ENCODE data around the gene ANGPTL5.
"Not testable (repeated sequence)": the region's sequence is repeated elsewhere in the genome, so short reads cannot be mapped to it uniquely, and the experiment has no call there.

ANGPTL5 gene

DNA sequence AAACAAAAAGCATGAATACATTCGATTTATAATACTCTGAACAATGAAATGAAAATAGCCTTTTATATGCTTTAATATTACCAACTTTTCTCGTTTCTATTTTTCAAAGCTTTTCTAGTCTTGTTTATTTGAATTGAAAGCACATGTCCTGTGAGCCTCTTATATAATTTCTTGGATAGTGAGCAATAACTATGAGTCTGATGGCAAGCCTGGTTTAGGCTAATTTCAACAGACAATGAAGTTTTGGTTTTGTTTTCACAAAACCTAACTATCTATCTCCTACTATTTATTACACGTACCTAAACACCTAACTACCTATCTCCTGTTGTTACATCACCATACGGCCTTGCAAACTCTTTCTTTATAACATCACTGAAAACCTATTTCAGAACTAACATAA, 30.7 kb downstream of the ANGPTL5 start:
- DNase-seq = no peak

DNA sequence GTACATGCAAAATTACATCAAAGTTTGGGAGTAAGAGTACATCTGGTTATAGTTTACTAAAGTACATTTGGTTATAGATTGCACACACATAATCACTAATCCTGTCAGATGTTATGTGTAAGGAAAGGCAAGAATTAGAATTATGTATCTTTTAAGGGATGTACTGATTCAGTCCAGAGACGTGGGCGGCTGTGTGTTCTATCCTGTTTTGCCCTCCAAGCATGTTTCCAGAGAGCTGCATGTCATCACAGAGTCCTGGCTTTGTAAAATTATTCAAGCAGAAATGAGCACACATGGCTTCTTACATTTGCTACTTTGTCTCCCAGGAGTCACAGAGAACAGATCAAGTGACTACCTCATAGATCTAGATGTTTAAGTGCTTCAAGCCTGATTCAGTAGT, 34.7 kb downstream of the ANGPTL5 start:
- DNase-seq = no peak

DNA sequence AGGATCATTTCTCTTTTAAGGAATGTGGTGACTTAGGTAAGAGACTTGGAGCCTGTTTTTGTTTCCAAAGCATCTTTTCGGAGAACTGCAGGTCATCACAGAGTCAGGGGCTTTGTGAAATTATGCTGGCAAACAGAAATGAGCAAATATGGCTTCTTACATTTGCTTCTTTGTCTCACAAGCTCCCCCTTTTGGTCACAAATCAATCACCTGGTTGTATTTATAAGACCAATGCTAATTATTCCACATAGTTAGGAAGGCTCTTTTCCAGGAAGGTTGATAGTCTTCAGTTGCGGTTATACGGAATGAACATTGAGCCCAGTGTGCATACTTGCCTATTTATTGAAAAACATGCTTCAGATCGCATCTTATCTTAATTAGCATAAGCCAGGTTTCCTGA, 36.1 kb downstream of the ANGPTL5 start:
- peak; percentile 60 for DNase-seq

DNA sequence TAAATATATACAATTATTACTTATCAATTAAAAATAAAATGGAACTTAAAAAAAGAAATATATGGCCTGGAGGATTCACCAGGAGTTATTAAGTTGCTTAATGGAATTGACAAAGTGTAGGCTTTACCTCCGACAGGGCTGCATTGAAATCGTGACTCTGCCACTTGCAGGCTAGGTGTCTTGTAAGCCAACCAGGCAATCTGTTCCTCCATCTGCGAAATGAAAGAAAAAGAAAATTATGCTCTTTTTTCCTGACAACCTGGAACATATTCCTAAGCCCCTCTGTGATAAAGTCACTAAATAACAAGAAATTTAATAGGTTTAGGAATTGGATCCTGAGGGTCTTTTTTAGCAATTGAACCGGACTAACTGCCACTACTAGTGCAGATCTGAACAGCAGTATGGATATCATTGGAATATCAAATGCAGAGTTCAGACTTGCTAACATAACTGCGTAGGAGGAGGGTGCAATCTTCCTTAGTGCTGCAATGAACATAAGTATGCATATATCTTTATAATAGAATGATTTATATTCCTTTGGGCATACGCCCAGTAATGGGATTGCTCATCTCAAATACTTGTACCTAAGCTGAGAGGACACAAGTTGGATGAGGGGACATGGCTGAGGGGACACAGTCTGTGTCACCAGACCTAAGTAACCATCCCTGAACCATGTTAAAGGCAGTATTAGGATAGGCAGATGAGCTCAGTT, 44.0 kb downstream of the ANGPTL5 start:
- DNase-seq = no peak

DNA sequence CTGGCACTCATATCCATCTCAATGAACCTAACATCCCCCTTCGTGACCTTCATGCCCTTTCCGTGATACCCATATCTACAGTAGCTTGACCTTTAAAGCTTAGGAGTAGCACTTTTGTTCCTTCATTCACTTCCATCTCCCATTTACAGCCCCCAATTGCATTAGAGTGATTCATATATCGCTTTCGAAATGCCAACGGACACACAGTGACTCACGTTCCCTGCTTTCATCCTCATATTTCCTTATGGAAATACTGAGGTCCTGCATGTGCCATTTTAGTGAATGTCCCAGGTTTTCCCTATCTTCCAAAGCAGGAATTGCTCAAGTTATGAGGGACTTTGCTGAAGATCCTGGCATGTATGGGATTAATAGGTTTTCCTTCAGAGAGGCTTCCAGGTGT, 45.8 kb downstream of the ANGPTL5 start:
- DNase-seq = no peak

DNA sequence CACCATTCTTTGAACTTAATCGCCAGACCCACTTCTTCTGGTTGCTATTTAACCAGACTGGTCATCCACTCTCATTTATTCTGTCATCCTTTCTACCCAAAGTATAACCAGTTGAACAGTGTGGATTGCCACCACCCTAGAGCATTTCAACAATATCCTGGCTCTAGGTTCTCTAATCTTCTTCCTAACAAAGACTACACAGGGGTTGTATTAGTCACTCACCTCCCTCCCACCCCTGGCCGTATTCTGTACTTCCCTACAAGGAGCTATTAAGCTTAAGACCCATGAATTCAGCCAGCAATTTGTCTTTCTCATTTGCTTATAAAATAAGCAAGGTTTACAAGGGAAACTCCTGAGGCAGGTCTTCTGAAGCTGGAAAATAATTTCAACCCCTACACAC, 48.4 kb downstream of the ANGPTL5 start:
- no peak for DNase-seq

DNA sequence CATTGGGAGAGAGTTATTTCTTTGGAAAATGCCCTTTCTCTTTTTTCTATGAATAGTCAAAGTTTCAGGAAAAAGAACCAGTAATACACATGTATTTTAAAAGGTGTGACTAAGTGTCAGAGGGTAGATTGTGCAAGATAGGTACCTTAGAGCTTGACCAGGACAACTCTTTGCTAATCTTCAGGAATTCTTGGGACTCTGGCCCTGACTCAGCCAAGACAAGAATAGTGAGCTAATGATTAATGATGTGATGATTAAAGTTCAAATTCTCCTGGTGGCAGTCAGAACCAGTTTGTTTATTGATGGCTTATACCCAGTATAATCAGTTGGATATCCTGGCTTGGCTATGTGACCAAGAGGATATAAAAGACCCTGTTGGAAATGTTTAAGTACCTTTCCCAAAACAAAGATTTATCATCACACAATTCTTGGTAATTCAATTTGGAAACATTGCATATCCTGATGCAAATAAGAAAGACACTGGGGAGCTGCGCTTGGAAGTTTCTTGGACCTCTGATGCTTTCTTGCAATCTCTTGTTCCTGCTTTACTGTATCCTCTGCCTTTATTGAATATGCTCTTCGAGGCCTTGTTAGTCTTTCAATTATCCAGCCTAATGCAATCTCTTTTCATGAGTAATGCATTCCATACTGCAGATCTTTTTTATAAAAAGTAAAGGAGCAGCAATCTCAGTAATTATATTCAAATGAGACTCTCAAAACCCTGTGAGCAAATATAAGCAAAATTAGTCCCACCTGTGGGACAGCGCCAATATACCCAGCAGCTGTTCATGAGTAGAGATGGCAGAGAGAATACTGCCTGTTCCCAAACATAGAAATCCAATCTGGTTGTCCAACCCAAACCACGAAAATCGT, 49.5 kb downstream of the ANGPTL5 start:
- DNase-seq = peak; percentile 5

DNA sequence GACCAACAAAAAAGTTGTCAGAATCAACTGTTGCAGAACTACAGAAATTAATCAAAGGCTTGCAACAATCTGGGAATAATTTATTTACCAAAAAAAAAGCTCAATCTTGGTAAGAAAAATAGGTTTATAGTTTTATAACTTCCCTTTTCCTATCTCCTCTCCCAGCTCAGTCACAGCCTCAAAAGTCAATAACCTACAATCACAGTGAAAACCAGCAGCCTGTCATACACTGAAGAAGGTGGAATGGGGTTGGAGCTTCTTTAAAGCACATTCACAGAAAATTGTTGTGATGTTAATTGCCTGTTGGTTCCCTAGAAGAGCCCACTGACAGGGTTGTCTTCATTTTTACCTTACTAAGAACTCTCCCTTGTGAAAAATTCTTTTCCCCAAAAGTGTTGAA, 52.2 kb downstream of the ANGPTL5 start:
- DNase-seq = no peak

DNA sequence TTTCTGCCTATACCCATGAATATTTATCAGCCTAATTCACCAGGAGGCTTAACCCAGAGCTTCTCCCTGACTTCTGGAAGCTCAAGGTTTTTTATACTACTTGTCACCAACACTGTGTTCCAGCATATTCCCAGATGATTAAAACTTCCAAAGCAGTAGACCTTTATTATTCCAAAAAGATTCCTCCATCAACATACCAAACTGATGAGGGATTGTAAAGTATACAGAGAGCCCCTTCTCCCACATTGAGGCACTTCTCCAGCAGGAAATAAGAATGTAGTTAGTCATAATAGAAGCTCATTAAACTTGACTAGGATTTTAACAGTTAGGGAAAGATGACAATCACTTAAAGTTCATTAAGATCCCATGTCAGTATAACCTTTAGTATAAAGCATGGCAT, 53.0 kb downstream of the ANGPTL5 start:
- DNase-seq = no peak

DNA sequence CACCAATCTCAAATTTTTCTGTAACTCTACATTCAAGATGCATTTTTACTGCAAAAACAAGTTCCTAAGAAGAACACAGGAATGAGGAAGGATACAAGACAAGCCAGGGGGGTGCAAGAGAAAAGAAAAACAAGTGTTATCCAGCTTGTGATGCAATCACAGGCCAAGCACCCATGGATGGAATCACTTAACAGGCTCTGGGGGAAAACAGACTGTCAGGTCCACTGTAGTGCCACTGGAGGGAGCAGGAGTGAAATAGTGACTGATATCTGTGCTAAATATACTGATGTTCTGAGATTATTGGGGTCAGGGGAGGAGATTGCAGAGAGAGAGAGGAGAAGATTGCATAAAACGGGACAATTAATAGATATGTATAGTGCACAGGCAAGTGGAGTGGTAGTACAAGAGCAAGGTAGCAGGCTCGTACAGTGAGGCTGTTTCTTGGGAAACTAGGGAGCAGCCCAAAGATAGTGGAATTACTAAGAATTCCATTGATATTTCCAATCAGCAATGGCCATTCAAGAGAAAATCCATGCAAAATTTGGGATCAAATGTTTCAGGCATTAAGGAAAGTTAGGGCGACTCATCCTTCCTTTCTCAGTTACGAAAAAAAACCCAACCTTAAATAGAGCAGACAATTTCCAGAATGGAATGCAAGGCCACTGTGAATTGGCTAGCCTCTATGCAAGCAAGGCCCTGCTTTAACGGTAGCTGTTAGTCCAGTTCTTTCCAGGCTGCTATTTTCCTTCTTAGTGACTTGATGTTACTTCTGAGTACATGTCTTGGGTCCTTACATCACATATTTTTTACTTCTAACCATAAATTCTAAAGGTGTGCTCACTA, 53.7 kb downstream of the ANGPTL5 start:
- DNase-seq = peak; percentile 12

DNA sequence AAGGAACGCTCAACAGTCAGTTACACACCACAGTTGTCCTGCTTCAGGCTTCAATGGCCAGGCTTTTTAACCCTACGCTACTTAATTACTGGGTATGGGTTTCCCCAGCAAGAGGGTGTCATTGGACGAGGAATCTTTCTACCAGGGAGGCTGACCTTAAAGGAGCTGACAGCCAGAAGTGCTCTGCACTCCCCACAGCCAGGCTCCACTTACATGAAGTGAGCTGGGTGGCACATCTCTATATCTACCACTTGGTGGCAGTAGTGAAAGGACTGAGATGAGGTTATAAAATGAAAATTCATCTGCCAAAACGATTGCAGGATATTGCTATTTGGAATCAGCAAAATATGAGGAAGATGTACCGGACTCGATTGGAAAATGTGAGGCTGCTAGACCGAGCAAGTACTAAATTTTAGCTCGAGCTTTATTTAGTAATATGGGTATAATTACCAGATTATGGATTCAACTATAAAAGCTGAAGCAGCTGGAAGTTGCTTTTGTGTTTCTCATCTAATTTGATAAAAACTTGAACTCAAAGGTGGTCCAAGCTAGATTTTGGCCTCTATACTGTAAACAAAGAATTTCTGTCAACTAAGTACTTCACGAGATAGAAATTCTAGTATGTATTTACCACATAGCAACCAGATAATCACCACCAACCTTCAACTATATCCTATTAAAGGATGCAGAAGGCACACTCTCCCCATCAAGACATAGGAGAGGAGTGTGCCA, 55.5 kb downstream of the ANGPTL5 start:
- DNase-seq = peak; percentile 63

DNA sequence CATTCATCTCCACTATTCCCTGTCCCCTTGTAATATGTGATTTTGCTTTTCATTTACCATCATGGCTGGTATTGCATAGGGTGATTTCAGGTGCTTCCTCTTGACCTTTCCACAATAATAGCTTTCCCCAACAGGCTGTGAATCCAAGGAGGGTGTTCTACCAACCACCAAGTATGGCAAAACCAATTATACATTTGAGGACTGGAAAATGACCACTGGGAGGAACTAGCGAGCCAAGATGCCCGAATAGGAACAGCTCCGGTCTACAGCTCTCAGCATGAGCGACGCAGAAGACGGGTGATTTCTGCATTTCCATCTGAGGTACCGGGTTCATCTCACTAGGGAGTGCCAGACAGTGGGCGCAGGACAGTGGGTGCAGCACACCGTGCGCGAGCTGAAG, 64.1 kb downstream of the ANGPTL5 start:
- not testable (repeated sequence) for DNase-seq

DNA sequence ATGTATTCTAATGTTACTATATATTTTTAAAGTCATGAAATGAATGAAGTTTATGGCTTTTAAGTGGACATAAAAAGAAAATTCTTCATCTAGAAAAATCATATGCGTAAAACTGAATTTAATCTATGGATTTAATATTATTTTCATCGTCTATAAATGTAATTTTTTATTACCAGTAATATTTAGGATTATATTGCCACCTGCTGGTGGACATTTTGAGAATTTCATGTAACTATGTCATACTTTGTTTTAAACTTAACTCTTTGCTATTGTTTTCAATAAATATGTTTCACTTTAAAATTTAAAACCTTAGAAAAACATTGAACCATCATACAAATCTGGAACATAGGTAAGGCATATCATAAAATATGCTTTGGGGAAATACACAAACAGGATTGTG, 68.1 kb downstream of the ANGPTL5 start:
- peak; percentile 3 for DNase-seq

DNA sequence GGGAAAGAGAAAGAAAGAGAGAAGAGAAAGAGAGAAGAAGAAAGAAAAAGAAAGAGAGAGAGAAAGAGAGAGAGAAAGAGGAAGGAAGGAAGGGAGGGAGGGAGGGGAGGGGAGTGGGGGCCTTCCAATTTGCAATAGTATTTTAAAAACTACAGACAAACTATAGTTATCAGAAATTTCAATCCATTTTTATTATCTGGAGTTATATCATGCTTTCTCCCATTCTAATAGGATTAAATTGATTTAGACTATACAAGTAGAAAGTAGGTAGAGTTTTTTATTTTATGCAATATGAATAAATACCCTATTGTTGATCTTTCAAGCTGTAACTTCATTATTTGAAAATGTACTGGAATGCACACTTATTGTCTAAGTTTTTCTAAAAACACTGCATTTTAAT, 71.7 kb downstream of the ANGPTL5 start:
- DNase-seq = no peak

DNA sequence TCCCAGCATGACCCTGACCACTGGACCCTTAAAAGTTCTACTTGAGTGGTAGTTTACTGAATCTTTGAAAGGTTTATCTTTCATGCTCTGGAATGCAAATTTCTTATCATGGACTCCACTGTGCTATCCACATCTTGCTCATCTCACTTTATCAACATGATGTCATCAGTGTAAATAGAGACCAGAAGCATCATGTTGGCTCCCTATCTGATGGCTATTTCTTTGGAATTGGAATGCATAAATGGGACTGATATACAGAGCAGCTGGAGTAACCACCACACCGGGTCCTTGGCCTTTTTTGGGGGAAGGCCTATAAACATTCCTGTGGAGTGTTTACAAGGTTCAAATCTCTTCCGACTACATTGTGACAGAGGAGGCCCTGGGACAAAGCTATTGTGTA, 75.6 kb downstream of the ANGPTL5 start:
- DNase-seq = no peak
